Naive B cell (primary cell): ENCODE results near the gene PRDX6. TPM values are rescaled to one million over a fixed set of nuclear protein-coding genes. Genes with fewer than 3 reads are reported as not detected.
A peak's percentile ranks its signal among the peaks of the same experiment; 100 is the strongest.

Experiments
- ATAC-seq, 2 donors: fragments of 150-1000 bp; cut with Tn5 transposase; 2 replicates each; pipeline ENCODE4 v1.10.0; 2021; ENCODE audit warnings: low read depth in 2 of 2, mild to moderate bottlenecking in 2 of 2, moderate library complexity in 2 of 2
- DNase-seq: peaks from one replicate; pipeline ENCODE4 v3.0.0; 2022
- H3K27ac Mint-ChIP-seq, 6 donors: one replicate each; pipeline ENCODE4 v1.8.0; 2020 to 2022; ENCODE audit warnings: mild to moderate bottlenecking in 6 of 6, mixed read lengths in 6 of 6, moderate library complexity in 5 of 6, inconsistent platforms in 2 of 6
- H3K27me3 Mint-ChIP-seq, 3 donors: one replicate each; pipeline ENCODE4 v1.8.0; 2021 to 2022; ENCODE audit warnings: mixed read lengths in 3 of 3, mild to moderate bottlenecking in 1 of 3
- H3K36me3 Mint-ChIP-seq, 2 donors: one replicate each; pipeline ENCODE4 v1.8.0; 2020 to 2022; ENCODE audit warnings: mixed read lengths in 2 of 2, inconsistent platforms in 1 of 2, mild to moderate bottlenecking in 1 of 2
- H3K4me1 Mint-ChIP-seq, 3 donors: one replicate each; pipeline ENCODE4 v1.8.0; 2020 to 2022; ENCODE audit warnings: mixed read lengths in 3 of 3, inconsistent platforms in 1 of 3, mild to moderate bottlenecking in 1 of 3, moderate library complexity in 1 of 3
- H3K4me3 Mint-ChIP-seq, 8 donors: one replicate each; pipeline ENCODE4 v1.8.0; 2020 to 2022; ENCODE audit warnings: mild to moderate bottlenecking in 8 of 8, mixed read lengths in 8 of 8, moderate library complexity in 8 of 8, inconsistent platforms in 2 of 8
- H3K9me3 Mint-ChIP-seq, 7 donors: one replicate each; pipeline ENCODE4 v1.8.0; 2020 to 2022; ENCODE audit warnings: mixed read lengths in 7 of 7, mild to moderate bottlenecking in 5 of 7, inconsistent platforms in 2 of 7, moderate library complexity in 1 of 7
- polyA plus RNA-seq, 6 donors: library from polyadenylated mRNA; unstranded; fragments of 300-500 nt; fragmentation: Illumina TruSeq; gene quantifications; one replicate each; pipeline ENCODE4 v1.2.3, GENCODE V29; 2021; ENCODE audit warnings: low read depth in 6 of 6

PRDX6 gene, protein sequence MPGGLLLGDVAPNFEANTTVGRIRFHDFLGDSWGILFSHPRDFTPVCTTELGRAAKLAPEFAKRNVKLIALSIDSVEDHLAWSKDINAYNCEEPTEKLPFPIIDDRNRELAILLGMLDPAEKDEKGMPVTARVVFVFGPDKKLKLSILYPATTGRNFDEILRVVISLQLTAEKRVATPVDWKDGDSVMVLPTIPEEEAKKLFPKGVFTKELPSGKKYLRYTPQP
- 100 to 1,000 TPM in 5 of 6 donors, 10 to 100 TPM in 1; 93.7 to 143 (median 118) TPM for polyA plus RNA-seq

DNA sequence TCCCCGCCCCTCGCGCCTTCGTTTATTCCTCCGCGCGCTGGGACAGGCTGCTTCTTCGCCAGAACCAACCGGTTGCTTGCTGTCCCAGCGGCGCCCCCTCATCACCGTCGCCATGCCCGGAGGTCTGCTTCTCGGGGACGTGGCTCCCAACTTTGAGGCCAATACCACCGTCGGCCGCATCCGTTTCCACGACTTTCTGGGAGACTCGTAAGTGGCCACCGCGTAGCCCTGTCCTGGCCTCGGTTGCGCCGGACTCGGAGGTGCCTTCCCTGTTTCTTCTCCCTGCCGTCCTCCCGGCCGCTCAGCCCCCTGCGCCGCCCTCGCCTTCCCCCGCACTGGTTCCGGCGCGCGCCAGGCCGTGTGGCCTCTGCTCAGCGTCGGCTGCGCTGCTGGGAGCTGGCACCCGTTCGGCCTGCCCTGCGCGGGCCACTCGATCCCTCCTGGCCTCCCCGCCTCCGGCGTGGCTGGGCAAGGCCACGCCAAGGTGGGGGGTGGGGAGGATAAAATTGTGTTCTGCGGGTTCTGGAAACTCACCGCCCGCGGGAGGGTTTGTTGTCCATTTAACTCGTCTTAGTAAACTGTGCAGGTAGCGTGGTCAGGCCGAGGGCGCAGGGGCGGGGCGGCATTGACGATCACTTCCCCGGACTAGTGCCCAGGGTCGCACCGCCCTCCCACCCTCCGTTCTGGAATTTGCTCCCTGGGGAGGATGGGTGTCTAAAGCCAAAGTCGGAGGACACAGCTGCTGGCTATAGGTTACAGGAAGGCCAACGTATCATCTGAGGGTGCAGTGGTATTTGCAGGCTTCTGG, at the start of gene PRDX6:
Gene PRDX6 (plus strand): TSS at position 50 of the 808 bp plus-strand sequence. CDS start 63 bp downstream, at position 113.
- Mint-ChIP-seq H3K4me1 (peaks cover 40 to 44% (median 42%) of the 10 kb centered on the region in 3 donors), H3K27me3 (no peaks in the 10 kb centered on the region), H3K36me3 (peaks cover 12 to 14% of the 10 kb centered on the region in 2 donors), H3K27ac (peak within 1 kb of the TSS; percentile 83 to 96 (median 92)), H3K4me3 (peak within 1 kb of the TSS; percentile 89 to 97 (median 94)), H3K9me3 (no peaks in the 10 kb centered on the region)
- DNase-seq: peak; percentile 76
- peak; percentile 22 to 24 for ATAC-seq

DNA sequence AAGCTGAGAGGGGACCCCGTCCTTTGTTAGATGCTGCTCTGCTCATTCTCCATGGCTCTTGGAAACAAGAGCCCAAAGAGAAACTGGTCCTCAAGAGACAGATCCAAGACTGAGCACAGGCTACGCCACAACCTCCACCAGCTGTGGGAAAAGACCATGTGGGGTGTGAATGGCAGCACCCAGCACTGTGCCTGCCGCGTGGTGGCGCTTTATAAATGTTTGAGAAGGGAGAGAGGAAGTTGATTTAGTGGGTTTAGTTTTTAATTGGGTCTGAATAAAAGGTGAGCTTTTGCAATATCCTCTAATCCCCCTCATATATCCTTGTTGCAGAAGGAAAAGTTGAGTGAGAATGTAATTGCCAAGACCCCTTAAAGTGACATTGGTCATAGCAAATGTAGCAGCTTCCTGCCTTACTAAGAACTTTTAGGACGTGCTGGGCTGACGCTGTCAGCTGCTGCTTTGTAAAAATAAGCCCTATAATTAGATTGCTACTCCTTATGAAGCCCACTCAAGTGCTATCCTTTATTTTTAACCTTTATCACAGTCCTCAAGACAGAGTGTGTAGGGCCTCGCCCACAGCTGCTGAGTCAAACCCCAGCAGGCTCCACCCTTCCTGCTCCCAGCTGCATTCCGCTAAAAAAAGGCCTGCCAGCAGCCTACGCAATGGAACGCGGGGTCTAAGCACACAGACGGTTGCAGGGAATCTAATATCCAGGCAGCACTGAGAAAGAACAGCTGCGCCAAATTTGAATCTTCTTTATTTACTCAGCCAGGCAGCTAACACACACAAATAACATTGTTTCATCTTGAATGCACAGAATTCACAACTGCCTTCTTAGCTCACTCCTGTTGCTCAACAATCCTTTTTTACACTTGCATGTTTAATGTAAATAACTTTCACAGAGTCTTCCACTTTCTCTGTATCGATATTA, 47.4 kb upstream of the PRDX6 start:
- peak; percentile 92 to 95 for ATAC-seq
- no peaks in the 10 kb centered on the region for H3K36me3 Mint-ChIP-seq
- H3K9me3 Mint-ChIP-seq: no peaks in the 10 kb centered on the region
- H3K27me3 Mint-ChIP-seq: no peaks in the 10 kb centered on the region
- peak; percentile 66 for DNase-seq
- H3K4me3 Mint-ChIP-seq: peak overlapping the region; percentile 16 to 85 (median 70)
- peak overlapping the region in 5 of 6 donors; percentile 70 to 92 (median 78) for H3K27ac Mint-ChIP-seq
- H3K4me1 Mint-ChIP-seq: peaks cover 13 to 25% (median 20%) of the 10 kb centered on the region in 3 donors

DNA sequence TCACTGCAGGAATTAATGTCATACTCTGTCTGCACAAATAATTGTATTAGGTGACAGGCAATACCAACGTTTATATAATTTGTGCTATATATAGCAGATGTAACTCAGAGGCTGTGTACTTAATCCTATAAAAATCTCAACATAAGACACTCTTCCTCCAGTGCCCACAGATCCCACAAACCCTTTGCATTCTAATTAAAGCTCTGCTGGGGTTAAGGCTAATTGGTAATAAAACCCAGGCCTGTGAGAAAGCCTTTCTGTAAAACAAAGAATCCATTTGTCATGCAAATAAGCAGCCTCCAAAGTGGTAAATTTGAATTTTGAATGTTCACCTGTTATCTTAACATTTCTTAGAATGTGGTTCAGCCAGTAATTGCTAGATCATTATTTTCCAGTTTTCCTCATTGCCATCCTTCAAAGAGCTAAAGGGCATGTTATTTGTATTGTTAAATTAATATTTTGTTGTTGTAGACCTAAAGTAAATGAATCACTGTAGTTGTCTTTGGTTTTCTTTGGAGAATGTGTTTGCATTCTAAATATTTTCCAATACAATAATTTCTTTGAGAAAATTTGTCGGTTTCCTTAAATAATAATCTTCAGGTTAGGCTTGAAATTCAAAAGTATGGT, 46.3 kb upstream of the PRDX6 start:
- ATAC-seq (no peak), DNase-seq (no peak)
- Mint-ChIP-seq H3K4me1 (peaks cover 13 to 25% (median 20%) of the 10 kb centered on the region in 3 donors), H3K27me3 (no peaks in the 10 kb centered on the region), H3K27ac (no peak overlapping the region), H3K4me3 (peak overlapping the region in 2 of 8 donors; percentile 6 to 67), H3K9me3 (no peaks in the 10 kb centered on the region), H3K36me3 (no peaks in the 10 kb centered on the region)

DNA sequence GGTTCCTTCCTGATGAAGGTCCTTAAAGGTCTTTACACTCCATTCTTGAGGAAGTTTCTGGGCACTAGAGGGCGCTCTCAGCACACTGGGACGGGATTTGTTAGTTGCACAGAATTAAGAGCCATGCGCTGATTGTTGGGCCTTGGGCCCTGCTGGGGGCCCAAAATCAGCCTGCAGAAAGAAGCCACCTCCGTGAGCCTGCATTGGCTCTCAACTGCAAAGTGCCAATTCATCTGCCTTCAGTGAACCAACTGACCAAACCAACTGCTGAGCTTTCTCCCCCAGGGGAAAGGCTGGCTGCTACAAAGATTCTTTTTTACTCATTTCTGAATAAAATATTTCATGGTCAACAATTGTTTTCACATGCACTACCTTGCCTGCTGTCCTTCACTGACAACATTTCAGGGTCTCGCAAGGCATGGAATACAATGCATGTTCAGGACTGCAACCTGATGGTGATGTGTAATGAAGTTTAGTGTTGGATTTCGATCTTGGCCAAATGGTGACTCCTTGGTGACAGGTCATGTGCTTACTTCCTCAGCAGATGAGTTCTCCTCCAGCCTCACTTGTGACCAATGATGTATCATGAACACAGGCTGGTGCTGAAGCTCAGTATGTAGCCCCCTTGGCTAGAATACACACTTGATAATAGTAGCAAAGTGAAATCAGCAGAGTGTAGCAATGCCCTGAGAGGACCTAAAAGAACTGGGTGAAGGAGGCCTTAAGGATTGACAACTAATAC, 45.7 kb upstream of the PRDX6 start:
- Mint-ChIP-seq H3K4me1 (peaks cover 13 to 25% (median 20%) of the 10 kb centered on the region in 3 donors), H3K27ac (no peak overlapping the region), H3K27me3 (no peaks in the 10 kb centered on the region), H3K36me3 (no peaks in the 10 kb centered on the region), H3K9me3 (no peaks in the 10 kb centered on the region), H3K4me3 (no peak overlapping the region)
- DNase-seq: peak; percentile 70
- ATAC-seq: peak; percentile 72 to 77

DNA sequence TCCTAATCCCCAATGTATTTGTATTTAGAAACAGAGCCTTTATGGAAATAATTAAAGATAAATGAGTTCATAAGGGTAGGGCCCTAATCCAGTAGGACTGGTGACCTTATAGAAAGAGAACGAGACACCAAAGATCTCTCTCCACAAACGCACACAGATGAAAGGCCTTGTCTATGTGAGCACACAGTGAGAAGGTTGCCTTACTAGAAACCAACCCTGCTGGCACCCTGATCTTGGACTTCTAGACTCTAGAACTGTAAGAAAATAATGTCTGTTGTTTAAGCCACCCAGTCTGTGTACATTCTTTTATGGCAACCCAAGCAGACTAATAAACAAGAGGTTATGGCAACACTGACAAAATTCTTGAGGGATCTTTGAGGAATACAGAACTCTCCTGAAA, 44.8 kb upstream of the PRDX6 start:
- Mint-ChIP-seq H3K4me3 (no peak overlapping the region), H3K27me3 (no peaks in the 10 kb centered on the region), H3K27ac (peak overlapping the region in 1 of 6 donors; percentile 74), H3K9me3 (no peaks in the 10 kb centered on the region), H3K36me3 (no peaks in the 10 kb centered on the region), H3K4me1 (peaks cover 13 to 25% (median 20%) of the 10 kb centered on the region in 3 donors)
- DNase-seq (no peak), ATAC-seq (no peak)

DNA sequence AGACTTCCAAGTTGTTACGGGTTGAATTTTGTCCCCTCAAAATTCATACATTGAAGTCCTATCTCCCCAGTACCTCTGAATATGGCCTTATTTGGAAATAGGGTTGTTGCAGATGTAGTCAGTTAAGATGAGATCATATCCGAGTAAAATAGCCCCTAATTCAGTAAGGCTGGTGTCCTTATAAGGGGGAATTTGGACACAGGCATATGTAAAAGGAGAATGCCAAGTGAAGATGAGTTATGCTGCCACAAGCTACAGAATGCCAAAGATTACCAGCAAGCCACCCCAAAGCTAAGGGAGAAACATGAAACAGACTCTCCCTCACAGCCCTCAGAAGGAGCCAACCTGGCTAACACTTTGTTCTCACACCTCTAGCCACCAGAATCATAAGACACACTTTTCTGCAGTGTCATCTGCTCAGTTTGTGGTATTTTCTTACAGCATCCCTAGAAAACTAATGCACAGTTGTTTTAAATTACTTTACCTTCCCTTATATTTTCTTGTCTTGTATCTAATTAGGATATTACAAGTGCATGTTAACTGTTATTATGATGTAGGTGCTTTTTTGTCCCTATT, 43.3 kb upstream of the PRDX6 start:
- H3K27ac Mint-ChIP-seq: peak overlapping the region in 1 of 6 donors; percentile 15
- H3K4me1 Mint-ChIP-seq: peaks cover 13 to 25% (median 20%) of the 10 kb centered on the region in 3 donors
- DNase-seq: no peak
- no peaks in the 10 kb centered on the region for H3K27me3 Mint-ChIP-seq
- H3K9me3 Mint-ChIP-seq: no peaks in the 10 kb centered on the region
- no peak overlapping the region for H3K4me3 Mint-ChIP-seq
- H3K36me3 Mint-ChIP-seq: no peaks in the 10 kb centered on the region
- no peak for ATAC-seq

DNA sequence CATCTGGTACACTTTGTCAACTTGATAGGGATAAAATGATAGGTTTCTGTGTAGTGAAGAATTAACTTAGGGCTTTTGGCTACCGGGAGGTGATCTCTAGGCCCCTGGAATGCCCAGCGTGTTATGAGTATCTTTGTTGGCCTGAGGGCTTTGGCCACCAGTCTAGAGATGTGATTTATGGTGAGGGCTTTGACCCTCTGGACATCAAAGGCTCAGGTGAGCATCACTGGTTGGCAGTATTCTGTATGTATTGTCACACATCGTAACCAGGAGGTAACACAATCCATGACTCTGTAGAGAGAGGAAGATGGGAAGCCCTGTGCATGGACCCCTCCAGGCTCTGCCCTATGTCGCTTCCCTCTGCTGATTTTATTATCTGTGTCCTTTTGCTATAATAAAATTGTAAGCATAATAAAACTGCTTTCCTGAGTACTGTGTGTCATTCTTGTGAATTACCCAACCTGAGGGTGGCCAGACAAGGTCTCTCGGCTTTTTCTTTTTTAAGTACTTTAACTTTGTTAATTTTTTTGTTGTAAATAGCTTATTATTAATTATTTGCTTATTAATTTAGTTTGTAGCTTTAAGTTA, 40.2 kb upstream of the PRDX6 start:
- ATAC-seq: no peak
- Mint-ChIP-seq H3K4me3 (peak overlapping the region in 1 of 8 donors; percentile 55), H3K27ac (no peak overlapping the region), H3K27me3 (no peaks in the 10 kb centered on the region), H3K4me1 (no peaks in the 10 kb centered on the region), H3K36me3 (no peaks in the 10 kb centered on the region), H3K9me3 (no peaks in the 10 kb centered on the region)
- no peak for DNase-seq

DNA sequence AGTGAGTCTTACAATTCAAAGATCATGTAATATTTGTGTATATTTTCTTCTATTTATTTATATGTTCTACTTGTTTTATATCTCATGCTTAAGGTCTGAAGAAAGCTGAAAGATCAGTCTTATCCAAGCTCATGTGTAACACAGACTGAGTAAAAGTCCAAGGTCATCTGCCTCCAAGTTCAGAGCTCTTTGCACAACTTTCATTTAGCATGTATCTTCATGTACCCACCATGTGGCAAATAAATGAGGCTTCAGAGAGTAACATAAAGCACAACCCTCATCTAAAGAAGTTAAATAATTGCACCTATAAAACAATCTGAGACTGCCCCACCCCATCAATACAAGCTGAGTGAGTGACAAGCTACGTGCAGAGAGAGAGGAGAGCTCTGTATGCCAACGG, 38.5 kb upstream of the PRDX6 start:
- H3K27ac Mint-ChIP-seq: no peak overlapping the region
- H3K9me3 Mint-ChIP-seq: peaks cover 0 to 3% (median 0%) of the 10 kb centered on the region in 7 donors
- peaks cover 2 to 4% of the 10 kb centered on the region in 2 donors for H3K36me3 Mint-ChIP-seq
- ATAC-seq (no peak), DNase-seq (no peak)
- no peaks in the 10 kb centered on the region for H3K4me1 Mint-ChIP-seq
- H3K27me3 Mint-ChIP-seq: no peaks in the 10 kb centered on the region
- no peak overlapping the region for H3K4me3 Mint-ChIP-seq

DNA sequence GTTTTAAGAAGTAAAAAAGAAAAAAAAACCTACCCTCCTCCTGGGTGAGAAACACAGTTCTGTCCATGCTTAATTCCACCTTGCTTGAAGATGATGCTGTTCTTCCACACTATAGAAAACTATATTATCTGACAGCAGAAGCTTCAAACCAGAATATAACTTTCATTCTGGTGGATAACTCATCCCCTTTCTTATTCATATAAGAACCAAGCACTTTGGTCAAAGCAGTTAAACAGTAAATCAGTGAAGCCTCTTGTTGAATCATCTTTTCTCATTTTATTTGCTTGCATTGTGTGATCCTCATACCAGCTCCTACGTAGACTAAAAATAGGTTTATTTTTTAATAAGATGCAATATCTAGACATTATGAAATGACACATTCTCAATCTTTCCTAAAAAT, 36.7 kb upstream of the PRDX6 start:
- H3K27ac Mint-ChIP-seq: no peak overlapping the region
- no peak for ATAC-seq
- peaks cover 4 to 7% of the 10 kb centered on the region in 2 donors for H3K36me3 Mint-ChIP-seq
- H3K9me3 Mint-ChIP-seq: peaks cover 0 to 8% (median 3%) of the 10 kb centered on the region in 7 donors
- no peaks in the 10 kb centered on the region for H3K27me3 Mint-ChIP-seq
- no peak for DNase-seq
- H3K4me1 Mint-ChIP-seq: peaks cover 6 to 12% (median 11%) of the 10 kb centered on the region in 3 donors
- H3K4me3 Mint-ChIP-seq: no peak overlapping the region

DNA sequence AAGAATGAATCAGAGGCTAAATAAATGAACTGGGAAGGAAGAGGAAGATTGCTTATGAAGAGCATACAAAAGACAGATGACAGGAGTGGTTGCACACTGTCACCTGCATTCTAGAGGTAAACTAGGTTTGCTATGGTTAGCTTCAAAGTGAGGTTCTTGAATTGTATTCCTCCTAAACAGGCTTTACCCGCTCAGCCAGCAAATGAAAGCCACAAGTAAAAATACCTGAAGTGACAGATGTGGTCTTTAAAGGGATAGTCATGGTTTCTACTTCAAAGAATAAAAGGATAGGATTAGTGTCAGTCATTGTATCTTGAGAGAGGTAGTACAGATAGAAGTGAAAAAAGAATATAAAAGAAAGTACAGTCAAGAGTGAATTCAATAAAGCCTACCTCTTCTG, 32.4 kb upstream of the PRDX6 start:
- H3K4me1 Mint-ChIP-seq: peaks cover 6 to 14% (median 11%) of the 10 kb centered on the region in 3 donors
- no peak for ATAC-seq
- peaks cover 18 to 39% of the 10 kb centered on the region in 2 donors for H3K36me3 Mint-ChIP-seq
- no peaks in the 10 kb centered on the region for H3K27me3 Mint-ChIP-seq
- peaks cover 0 to 29% (median 20%) of the 10 kb centered on the region in 7 donors for H3K9me3 Mint-ChIP-seq
- DNase-seq: no peak
- H3K4me3 Mint-ChIP-seq: no peak overlapping the region
- H3K27ac Mint-ChIP-seq: peak overlapping the region in 3 of 6 donors; percentile 1 to 60 (median 17)

DNA sequence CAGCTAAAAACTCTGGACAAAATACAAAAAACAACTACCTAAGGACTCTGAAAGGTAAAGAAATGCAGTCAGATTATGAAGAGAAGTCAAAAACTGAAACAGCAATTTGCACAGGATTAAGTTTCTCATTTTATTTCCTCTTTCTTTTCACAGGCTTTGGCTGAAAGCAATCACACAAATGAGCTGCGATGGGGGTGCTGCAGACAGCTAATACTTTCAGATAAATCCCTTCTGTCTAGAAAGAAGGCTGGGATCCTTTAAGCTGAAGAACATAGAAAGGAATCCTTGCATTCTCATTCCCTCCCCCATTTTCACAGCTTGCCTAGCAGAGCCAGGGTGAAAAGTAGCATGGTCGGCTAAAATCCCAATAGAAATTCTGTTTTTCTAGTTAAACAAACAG, 32.0 kb upstream of the PRDX6 start:
- ATAC-seq: no peak

More for the DNA sequence above, 32.0 kb upstream of the PRDX6 start:
- no peaks in the 10 kb centered on the region for H3K27me3 Mint-ChIP-seq
- H3K4me1 Mint-ChIP-seq: peaks cover 6 to 14% (median 11%) of the 10 kb centered on the region in 3 donors
- DNase-seq: no peak
- peak overlapping the region in 3 of 6 donors; percentile 17 to 60 (median 18) for H3K27ac Mint-ChIP-seq
- H3K9me3 Mint-ChIP-seq: peaks cover 0 to 29% (median 20%) of the 10 kb centered on the region in 7 donors
- H3K4me3 Mint-ChIP-seq: no peak overlapping the region
- peaks cover 18 to 39% of the 10 kb centered on the region in 2 donors for H3K36me3 Mint-ChIP-seq
